Astrocyte of the spinal cord (primary cell): Measurements from ENCODE around the gene RPGR.

Experiments
- DNase-seq: peaks from one replicate; pipeline ENCODE4 v3.0.0; 2011; ENCODE audit warnings: low read depth, low spot score
- H3K4me3 ChIP-seq: 2 replicates; pipeline ENCODE4 v1.5.1; 2011; ENCODE audit warnings: low read depth, mild to moderate bottlenecking, low read length, moderate library complexity
- CTCF ChIP-seq: IDR thresholded peaks from 2 replicates; pipeline ENCODE4 v1.5.1; 2012; ENCODE audit warnings: low read depth, mild to moderate bottlenecking, low read length, inconsistent platforms
- in situ Hi-C: cut with HindIII; loops from 2 replicates; pipeline ENCODE4 v1.10.0; 2017; ENCODE audit warnings: low sequenced_read_pairs

The RPGR gene

GRCh38 chrX:38225093-38225492 lies 102.2 kb downstream of the RPGR start:
- in situ Hi-C loops = no loop called here
- no peak overlapping the region for H3K4me3 ChIP-seq
- DNase-seq = no peak
- no peak for TF ChIP-seq CTCF

GRCh38 chrX:38224160-38224559 lies 103.1 kb downstream of the RPGR start:
- H3K4me3 ChIP-seq = no peak overlapping the region
- in situ Hi-C loops = no loop called here
- no peak for DNase-seq
- TF ChIP-seq CTCF = no peak

DNA sequence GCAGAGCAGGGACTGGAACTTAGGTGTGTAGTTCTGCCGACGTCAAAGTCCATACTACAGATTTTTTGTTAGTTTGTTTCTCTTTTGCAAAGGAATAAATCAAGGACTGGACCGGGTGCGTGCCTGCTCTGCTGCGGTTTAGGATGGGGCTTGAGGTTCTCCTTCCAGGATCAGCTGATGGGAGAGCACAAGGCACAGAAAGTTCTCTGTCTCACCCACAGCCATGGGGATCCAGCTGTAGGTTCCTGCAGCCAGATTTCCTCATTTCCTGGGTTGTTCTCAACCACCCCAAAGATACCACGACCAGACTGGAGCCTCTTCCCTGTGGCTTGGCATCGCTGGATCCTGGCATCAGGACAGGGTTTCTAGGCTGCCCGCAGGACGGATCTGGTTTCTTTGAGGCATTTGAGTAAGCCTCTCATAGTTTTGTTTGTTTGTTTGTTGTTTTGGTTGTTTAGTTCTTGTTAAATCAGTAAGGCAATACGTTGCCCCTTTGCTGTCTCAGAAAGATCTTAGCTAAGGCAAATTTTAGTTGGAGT lies 105.8 kb downstream of the RPGR start:
- no peak for TF ChIP-seq CTCF
- in situ Hi-C loops = no loop called here
- peak overlapping the region; percentile 60 for H3K4me3 ChIP-seq
- no peak for DNase-seq

DNA sequence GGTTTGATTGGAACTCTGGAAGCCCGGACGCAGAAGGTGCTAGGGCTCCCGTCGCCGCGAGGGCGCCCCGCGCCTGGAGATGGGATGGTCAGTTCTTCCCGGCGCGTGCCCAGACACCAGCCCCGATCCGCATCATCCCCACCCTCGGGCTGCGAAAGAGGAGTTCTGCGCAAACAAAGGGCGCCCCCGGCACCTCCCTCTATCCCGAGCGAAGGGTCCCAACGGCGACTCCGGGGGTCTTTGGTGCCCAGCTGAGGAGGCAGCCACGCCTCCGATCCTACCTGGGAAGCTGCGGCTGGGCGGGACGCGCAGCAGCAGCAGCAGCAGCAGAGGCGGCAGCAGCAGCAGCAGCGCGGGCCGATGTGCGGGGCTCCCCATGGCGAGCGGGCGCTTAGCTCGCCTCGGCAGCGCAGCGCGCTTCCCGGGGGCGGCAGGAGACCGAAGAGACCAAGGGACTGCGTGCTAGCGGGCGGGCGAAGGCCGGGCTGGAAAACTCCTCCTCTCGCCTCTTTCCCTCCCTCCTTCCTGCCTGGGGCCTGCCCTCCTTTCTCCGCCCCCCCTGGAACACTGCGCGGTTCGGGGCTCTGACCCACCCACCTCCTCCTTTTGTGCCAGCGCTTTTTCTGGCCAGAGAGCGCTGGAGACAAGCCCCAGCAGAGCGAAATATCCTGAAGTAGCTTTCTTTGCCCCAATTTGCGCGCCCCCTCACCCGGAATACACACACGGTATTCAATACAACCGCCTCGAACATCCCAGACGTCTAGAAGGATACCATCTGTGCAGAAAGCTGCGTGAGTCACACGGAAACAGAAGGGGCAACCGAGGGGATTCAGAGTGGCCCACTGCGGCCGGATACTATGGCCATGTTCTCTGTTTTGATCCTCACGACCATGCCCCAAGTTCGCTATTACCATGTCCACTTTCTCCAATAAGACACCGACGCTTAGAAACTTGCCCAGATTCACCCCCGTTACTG lies 106.6 kb downstream of the RPGR start, which contains the start of gene SRPX:
SRPX (minus strand) TSS at position 457 of the 976 bp plus-strand sequence; CDS start at position 378, 79 bp downstream.
- no peak for TF ChIP-seq CTCF
- H3K4me3 ChIP-seq = peak within 1 kb of the TSS; percentile 60
- in situ Hi-C loops = no loop called here
- peak; percentile 52 for DNase-seq

DNA sequence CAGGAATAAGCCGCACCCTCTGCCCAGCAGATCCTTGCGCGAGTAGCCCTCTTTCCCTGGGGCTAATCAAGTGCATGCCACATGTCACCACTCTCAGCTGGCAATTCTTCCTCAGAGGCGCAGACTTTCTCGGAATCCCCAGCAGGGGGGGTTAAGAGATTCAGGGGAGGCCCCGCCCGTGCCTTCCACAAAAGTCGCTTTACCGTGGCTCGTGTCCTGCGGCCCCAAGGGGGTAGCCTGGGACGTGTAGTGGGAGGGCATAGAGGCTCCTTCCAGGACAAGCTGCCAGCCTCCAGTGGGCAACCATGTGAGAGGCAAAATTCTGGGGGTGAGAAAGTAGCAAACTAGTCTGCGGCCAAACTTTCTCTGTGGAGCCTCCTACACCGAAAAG lies 107.3 kb downstream of the RPGR start:
- in situ Hi-C loops = no loop called here
- peak overlapping the region; percentile 60 for H3K4me3 ChIP-seq
- DNase-seq = peak; percentile 53
- TF ChIP-seq CTCF = peak; percentile 43
